NCI-H226 (cell line): ENCODE results near the gene RFPL3.
A peak's percentile ranks its signal among the peaks of the same experiment; 100 is the strongest.
"Not testable (repeated sequence)": the region's sequence is repeated elsewhere in the genome, so short reads cannot be mapped to it uniquely, and the experiment has no call there.

Experiments
- DNase-seq: peaks from one replicate; pipeline ENCODE4 v3.0.0-alpha.2; 2015

The RFPL3 gene

GRCh38 chr22:32354360-32355351 lies 3.0 kb upstream of the RFPL3 start:
- DNase-seq, result peak; percentile 25

GRCh38 chr22:32355760-32356159 lies 1.9 kb upstream of the RFPL3 start:
- DNase-seq, result no peak

GRCh38 chr22:32360096-32360495 lies 2.4 kb downstream of the RFPL3 start:
- not testable (repeated sequence) for DNase-seq

- no peak for DNase-seq
These were observed 3.6 kb downstream of the RFPL3 start for GRCh38 chr22:32361257-32361656.

DNA sequence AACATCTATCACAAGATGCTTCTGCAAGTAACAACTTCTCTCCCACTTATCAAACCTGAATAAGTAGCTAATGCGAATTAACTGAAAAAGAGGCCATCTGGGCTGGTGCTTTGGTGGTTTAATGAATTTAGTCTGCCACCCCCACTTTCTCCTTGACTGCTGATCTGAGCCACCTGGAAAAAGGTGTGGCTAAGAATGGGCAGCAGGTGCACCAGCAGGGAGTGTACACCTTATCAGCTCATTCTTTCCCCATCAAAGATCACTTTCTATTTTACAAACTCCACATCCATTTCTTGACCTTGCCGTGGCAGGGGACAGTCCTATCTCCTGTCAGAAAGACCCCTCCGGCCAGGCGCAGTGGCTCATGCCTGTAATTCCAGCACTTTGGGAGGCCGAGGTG lies 6.5 kb downstream of the RFPL3 start:
- no peak for DNase-seq

- DNase-seq, result no peak
These were observed 18.2 kb downstream of the RFPL3 start for GRCh38 chr22:32375678-32376450.

- DNase-seq, result no peak
These were observed 19.0 kb downstream of the RFPL3 start for GRCh38 chr22:32376681-32377080.

- DNase-seq, result no peak
These were observed 21.1 kb downstream of the RFPL3 start for GRCh38 chr22:32378707-32379272.

DNA sequence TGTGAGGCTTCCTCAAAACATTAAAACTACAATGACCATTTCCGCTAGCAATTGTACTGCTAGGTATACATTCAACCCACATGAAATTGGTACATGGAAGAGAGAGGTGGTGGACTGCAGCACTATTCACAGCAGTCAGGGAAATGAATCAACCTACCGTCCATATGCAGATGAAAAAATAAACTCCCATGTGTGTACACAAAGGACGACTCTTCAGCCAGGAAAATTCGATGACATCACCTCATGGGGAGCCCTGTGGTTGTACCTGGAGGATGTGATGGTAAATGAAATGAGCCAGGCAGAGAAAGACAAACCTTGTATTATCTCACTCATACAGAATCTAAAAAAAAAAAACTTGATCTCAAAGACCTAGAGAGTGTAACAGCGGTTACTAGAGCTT lies 23.3 kb downstream of the RFPL3 start:
- no peak for DNase-seq

GRCh38 chr22:32385681-32386080 lies 28.0 kb downstream of the RFPL3 start:
- DNase-seq, result no peak

DNA sequence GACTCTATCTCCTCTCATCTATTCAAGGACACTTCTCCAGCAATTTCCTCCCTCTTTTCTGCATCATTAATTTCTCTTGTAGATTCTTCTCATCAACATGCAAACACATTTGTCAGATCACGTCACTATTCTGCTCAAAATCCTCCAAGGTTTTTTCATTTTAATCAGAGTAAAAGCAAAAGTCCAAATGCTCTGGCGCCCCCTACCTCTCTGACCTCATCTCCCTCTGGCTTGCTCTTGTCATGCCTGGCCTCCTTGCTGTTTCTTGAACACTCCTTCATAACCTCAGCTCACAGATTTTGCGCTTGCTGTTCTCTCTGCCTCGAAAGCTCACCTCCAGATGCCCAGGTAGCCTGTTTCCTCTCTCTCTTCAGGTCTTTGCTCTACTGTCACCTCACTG lies 32.0 kb downstream of the RFPL3 start:
- no peak for DNase-seq

GRCh38 chr22:32395107-32395506 lies 37.4 kb downstream of the RFPL3 start:
- DNase-seq, result no peak

- DNase-seq, result no peak
These were observed 38.6 kb downstream of the RFPL3 start for GRCh38 chr22:32396255-32396654.

DNA sequence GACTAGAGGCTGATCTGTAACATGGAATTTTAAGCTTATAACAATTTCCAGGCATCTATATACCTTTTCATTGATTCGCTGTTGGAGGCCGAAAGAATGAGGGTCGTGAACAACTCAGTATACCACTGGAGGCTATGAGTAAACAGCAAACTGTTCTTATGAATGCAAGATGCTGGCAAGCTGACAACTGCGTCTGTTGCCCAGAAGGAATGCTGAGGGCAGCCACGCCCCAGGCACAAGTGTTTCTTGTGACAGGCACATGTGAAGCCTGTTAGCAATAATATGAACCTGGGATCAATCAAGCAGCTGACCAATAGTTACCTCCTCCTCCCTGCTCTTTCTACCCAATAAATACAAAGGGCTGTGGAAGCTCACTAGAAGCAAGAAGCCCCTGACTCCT lies 39.1 kb downstream of the RFPL3 start:
- DNase-seq, result no peak

DNA sequence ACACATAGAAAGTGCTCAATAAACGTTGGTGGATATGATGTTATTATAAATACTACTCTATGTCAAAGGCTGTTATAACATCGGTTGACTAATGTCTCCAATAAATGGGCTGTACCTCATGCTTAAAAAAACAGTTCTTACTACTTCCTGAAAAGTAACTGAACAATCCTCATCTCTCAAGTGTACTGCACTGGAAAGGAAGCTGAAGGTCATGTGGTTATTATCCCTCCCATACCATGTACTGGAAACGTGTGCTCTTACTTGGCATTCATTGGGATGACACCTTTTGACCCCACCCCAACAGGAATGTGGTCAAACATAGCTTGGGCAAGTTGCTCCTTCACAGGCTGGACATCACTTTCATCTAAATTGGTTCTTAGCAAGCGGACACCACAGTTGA lies 43.8 kb downstream of the RFPL3 start:
- no peak for DNase-seq

DNA sequence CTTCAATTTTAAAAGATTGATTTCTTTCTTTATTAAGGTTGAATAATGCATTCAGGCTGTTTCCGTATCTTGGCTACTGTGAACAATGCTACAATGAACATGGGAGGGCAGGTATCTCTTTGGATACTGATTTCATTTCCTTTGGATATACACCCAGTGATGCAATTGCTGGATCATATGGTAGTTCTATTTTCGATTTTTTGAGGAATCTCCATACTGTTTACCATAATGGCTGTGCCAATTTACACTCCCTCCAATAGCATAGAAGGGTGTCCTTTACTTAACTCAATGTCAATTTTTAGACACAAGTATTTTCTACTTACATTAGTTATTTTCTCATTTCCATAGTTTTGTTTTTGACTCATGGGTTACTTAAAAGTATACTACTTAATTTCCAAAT lies 46.4 kb downstream of the RFPL3 start:
- DNase-seq, result no peak

- no peak for DNase-seq
These were observed 49.6 kb downstream of the RFPL3 start for GRCh38 chr22:32407312-32407711.

DNA sequence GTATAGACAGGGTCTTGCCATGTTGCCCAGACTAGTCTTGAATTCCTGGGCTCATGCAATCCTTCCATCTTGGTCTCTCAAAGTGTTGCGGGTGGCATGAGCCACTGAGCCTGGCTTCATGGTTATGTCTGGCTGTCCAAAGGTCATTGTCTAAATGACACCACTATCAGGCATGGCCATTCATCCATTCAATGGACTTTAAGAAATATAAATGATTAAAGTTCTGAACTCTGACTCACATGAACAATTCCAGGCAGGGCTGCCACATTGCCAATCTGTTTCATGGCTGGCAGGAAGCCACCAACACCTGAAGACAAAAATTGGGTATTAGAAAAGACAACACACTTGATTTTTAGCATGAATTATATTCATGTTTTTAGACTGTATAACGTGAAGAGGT lies 50.3 kb downstream of the RFPL3 start:
- DNase-seq, result no peak

DNA sequence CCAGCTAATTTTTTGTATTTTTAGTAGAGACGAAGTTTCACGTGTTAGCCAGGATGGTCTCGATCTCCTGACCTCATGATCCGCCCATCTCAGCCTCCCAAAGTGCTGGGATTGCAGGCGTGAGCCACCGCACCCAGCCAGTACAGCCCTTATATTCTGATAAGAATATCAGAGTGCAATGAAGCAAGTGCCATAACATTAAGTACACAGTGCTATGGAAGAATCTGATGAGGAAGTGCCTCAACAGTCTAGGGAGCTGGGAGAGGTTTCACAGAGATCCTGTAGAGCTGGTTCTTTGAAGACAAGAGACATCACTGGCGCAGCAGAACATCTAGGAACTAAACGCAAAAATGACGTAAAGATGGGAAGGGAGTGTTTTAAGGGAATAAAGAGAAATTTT lies 52.3 kb downstream of the RFPL3 start:
- no peak for DNase-seq

- no peak for DNase-seq
These were observed 52.8 kb downstream of the RFPL3 start for GRCh38 chr22:32410459-32410858.
